Panc1 (cell line): ENCODE measurements around the gene CYP27B1. TPM values are rescaled to one million over a fixed set of nuclear protein-coding genes. Genes with fewer than 3 reads are reported as not detected.
A peak's percentile ranks its signal among the peaks of the same experiment; 100 is the strongest.

Experiments used
- ATAC-seq: fragments of 200-7000 bp; cut with Tn5 transposase; 2 replicates; pipeline ENCODE4 v1.9.1; 2020; ENCODE audit warnings: mild to moderate bottlenecking, moderate library complexity
- BruUV-seq: library from RNA; stranded (reverse); fragments of 400-500 nt; replicated peaks from 2 replicates; lab custom pipeline; 2021; lab: Mats Ljungman, UMichigan
- CTCF ChIA-PET: fragments of 300-600 bp; sonication (Branson Sonifier 250); formaldehyde crosslinking; loops from one replicate; lab custom pipeline; 2022; ENCODE audit warnings: antibody characterized with exemption; lab: Charles Lee
- POLR2A ChIA-PET: fragments of 300-600 bp; sonication (Branson Sonifier 250); formaldehyde crosslinking; loops from one replicate; lab custom pipeline; 2022; ENCODE audit warnings: antibody characterized with exemption; lab: Charles Lee
- DNase-seq: peaks from one replicate; pipeline ENCODE4 v3.0.0-alpha.2; 2010; ENCODE audit warnings: low read depth, low spot score
- H3K27ac ChIP-seq: 2 replicates; pipeline ENCODE4 v1.5.1; 2011; ENCODE audit warnings: mild to moderate bottlenecking, low read length, inconsistent platforms
- H3K27me3 ChIP-seq: fragments of 200-500 bp; sonication (Bioruptor generic); 2 replicates; pipeline ENCODE4 v1.6.0; 2014; ENCODE audit warnings: low read length, inconsistent platforms; ENCODE audit not compliant: control insufficient read depth, insufficient read depth
- H3K36me3 ChIP-seq: fragments of 200-500 bp; sonication (Bioruptor generic); 2 replicates; pipeline ENCODE4 v1.5.1; 2014; ENCODE audit warnings: inconsistent platforms, mild to moderate bottlenecking, low read length, moderate library complexity; ENCODE audit not compliant: control insufficient read depth, insufficient read depth
- H3K4me1 ChIP-seq: 2 replicates; pipeline ENCODE4 v1.5.1; 2011; ENCODE audit warnings: inconsistent platforms, mild to moderate bottlenecking, low read length, moderate library complexity; ENCODE audit not compliant: control insufficient read depth, insufficient read depth
- H3K4me3 ChIP-seq, 2 experiments: 2 replicates each; pipeline ENCODE4 v1.5.1; 2011 to 2012; ENCODE audit warnings: low read depth in 2 of 2, low read length in 2 of 2, mild to moderate bottlenecking in 2 of 2, inconsistent platforms in 1 of 2, moderate library complexity in 1 of 2
- H3K9me3 ChIP-seq: fragments of 200-500 bp; sonication (Bioruptor generic); 2 replicates; pipeline ENCODE4 v1.5.1; 2014; ENCODE audit warnings: low read depth, mild to moderate bottlenecking, inconsistent platforms, low read length, moderate library complexity; ENCODE audit not compliant: control insufficient read depth, insufficient read depth
- CTCF ChIP-seq: fragments of 450-650 bp; IDR thresholded peaks from 2 replicates; pipeline ENCODE4 v1.5.1; 2017; ENCODE audit warnings: mild to moderate bottlenecking
- POLR2AphosphoS5 ChIP-seq: IDR thresholded peaks from 2 replicates; pipeline ENCODE4 v1.6.1; 2012; ENCODE audit warnings: mild to moderate bottlenecking, low read depth, low read length, moderate library complexity
- REST ChIP-seq, 2 experiments: IDR thresholded peaks; 2 replicates each; pipeline ENCODE4 v1.6.1; 2011 to 2012; ENCODE audit warnings: low read depth in 2 of 2, control low read depth in 1 of 2, low read length in 1 of 2, mild to moderate bottlenecking in 1 of 2, moderate library complexity in 1 of 2; ENCODE audit not compliant: insufficient read depth in 1 of 2
- SIN3A ChIP-seq: IDR thresholded peaks from 2 replicates; pipeline ENCODE4 v1.6.1; 2012; ENCODE audit warnings: low read depth, mild to moderate bottlenecking, low read length, moderate library complexity, borderline replicate concordance; ENCODE audit not compliant: insufficient read depth
- TCF7L2 ChIP-seq: IDR thresholded peaks from 2 replicates; pipeline ENCODE4 v1.6.1; 2011; ENCODE audit warnings: mild to moderate bottlenecking, low read depth, low read length, inconsistent platforms
- in situ Hi-C: cut with HindIII; loops from 2 replicates; pipeline ENCODE4 v1.10.0; 2016; ENCODE audit warnings: low sequenced_read_pairs, low pct_unique_long_range_greater_than_20kb
- intact Hi-C: fragments of 100-400 bp; cut with micrococcal nuclease; formaldehyde crosslinking; loops from one replicate; pipeline ENCODE4 v1.10.0; 2022; ENCODE audit not compliant: unreplicated experiment
- total RNA-seq: library from RNA; stranded (reverse); gene quantifications from one replicate; pipeline ENCODE4 v1.2.1, GENCODE V29; 2021; ENCODE audit not compliant: unreplicated experiment

The CYP27B1 gene
- total RNA-seq, 1 experiment from 2014 or later, result 4.0 TPM

GRCh38 chr12:57795354-57795753, 28.5 kb upstream of the CYP27B1 start:
- Histone ChIP-seq H3K27ac (no peak overlapping the region), H3K27me3 (no peaks in the 10 kb centered on the region), H3K9me3 (no peaks in the 10 kb centered on the region), H3K36me3 (peaks cover 6% of the 10 kb centered on the region), H3K4me3 (no peak overlapping the region), H3K4me1 (no peaks in the 10 kb centered on the region)
- in situ Hi-C loops (no loop called here), intact Hi-C loops (no loop called here)
- TF ChIP-seq CTCF (no peak), SIN3A (no peak), POLR2AphosphoS5 (no peak), REST (IDR thresholded peaks at IDR 0.05; ENCODE audit: insufficient read depth in 1 of 2, low read depth in 2 of 2, low read length in 1 of 2) (no peak), TCF7L2 (no peak)
- BruUV-seq, result no TSS peak
- POLR2A ChIA-PET, result no interaction called here
- ATAC-seq, result no peak
- DNase-seq, result no peak
- CTCF ChIA-PET, result no interaction called here

- peak; percentile 69 for ATAC-seq
- POLR2A ChIA-PET, result no interaction called here
- TF ChIP-seq POLR2AphosphoS5, result no peak
- BruUV-seq, result no TSS peak
- Histone ChIP-seq H3K4me1 (no peaks in the 10 kb centered on the region), H3K27ac (no peak overlapping the region), H3K4me3 (no peak overlapping the region), H3K9me3 (no peaks in the 10 kb centered on the region), H3K36me3 (peaks cover 6% of the 10 kb centered on the region), H3K27me3 (no peaks in the 10 kb centered on the region)
- DNase-seq, result no peak
- in situ Hi-C loops, result no loop called here
- CTCF ChIA-PET, result interaction anchor here (0.6 kb wide), 1 partner anchor 11 kb away, joined by 3 read pairs; the partner anchor contains the start of gene TSFM
- intact Hi-C loops, result no loop called here
These were observed 27.0 kb upstream of the CYP27B1 start for GRCh38 chr12:57793920-57794319.

DNA sequence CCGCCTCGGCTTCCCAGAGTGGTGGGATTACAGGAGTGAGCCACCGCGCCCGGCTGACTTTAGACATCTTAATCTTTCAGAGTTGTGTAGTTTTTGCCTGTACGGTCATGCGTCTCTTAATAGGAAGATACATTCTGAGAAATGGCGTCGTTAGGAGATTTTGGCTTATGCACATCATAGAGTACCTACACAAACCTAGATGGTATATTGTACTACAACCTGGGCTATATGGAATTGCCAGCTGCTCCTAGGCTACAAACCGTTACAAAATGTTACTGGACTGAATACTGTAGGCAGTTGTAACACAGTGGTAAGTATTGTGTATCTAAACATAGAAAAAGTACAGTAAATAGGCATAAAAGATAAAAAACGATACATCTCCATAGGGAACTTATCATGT, 17.0 kb upstream of the CYP27B1 start:
- no peaks in the 10 kb centered on the region; the same call in none of the 2 replicates for H3K36me3 ChIP-seq
- BruUV-seq, result TSS peak; percentile 78
- TF ChIP-seq REST (IDR thresholded peaks at IDR 0.05; ENCODE audit: insufficient read depth in 1 of 2, low read depth in 2 of 2, low read length in 1 of 2), result no peak
- no peaks in the 10 kb centered on the region for H3K9me3 ChIP-seq
- H3K27me3 ChIP-seq, result no peaks in the 10 kb centered on the region
- ATAC-seq (no peak), DNase-seq (no peak)
- peaks cover 4% of the 10 kb centered on the region for H3K4me1 ChIP-seq
- CTCF ChIA-PET, result interaction anchor here (0.6 to 1.0 kb wide), 2 partner anchors 27 to 61 kb away, joined by 3 to 6 read pairs; no protein-coding TSS in a partner anchor
- intact Hi-C loops, result no loop called here
- H3K4me3 ChIP-seq, result peak overlapping the region in 1 of 2 experiments; percentile 76; a peak in 2 of 4 replicates
- POLR2A ChIA-PET, result no interaction called here
- in situ Hi-C loops, result no loop called here
- H3K27ac ChIP-seq, result no peak overlapping the region
